K562 (cell line): Measurements from ENCODE around the gene ITGAV. TPM values are rescaled to one million over a fixed set of nuclear protein-coding genes. Genes with fewer than 3 reads are reported as not detected.

Experiments used
- BMI1 ChIP-seq: fragments of 150-350 bp; IDR thresholded peaks from 2 replicates; pipeline ENCODE4 v1.6.1; 2014; ENCODE audit warnings: low read length
- C11orf30 ChIP-seq: fragments of 450-650 bp; IDR thresholded peaks from 2 replicates; pipeline ENCODE4 v1.6.1; 2016; ENCODE audit warnings: low read depth, mild to moderate bottlenecking
- CREB1 ChIP-seq, 2 experiments: sonication (generic) in 1 of 2; formaldehyde crosslinking in 1 of 2; IDR thresholded peaks; 2 replicates each; pipeline versions ENCODE4 v1.6.1 to v1.8.0; 2012 to 2022; ENCODE audit warnings: inconsistent platforms in 1 of 2, mild to moderate bottlenecking in 1 of 2, missing genetic modification reagents in 1 of 2, moderate library complexity in 1 of 2
- DIDO1 ChIP-seq: fragments of 450-650 bp; IDR thresholded peaks from 2 replicates; pipeline ENCODE4 v1.6.1; 2016; ENCODE audit warnings: low read depth, missing biosample characterization, missing genetic modification characterization
- EGR1 ChIP-seq: fragments of 450-650 bp; conservative IDR thresholded peaks from 2 replicates; pipeline ENCODE4 v1.6.1; 2017; ENCODE audit warnings: mild to moderate bottlenecking
- ETV6 ChIP-seq, 3 experiments: fragments of 150-350 bp in 1 of 3; sonication (generic) in 1 of 3; formaldehyde crosslinking in 1 of 3; IDR thresholded peaks; 2 replicates each; pipeline versions ENCODE4 v1.6.1 to v1.8.0; 2014 to 2022; ENCODE audit warnings: borderline replicate concordance in 2 of 3, low read depth in 2 of 3, antibody characterized with exemption in 1 of 3, low read length in 1 of 3, mild to moderate bottlenecking in 1 of 3, missing genetic modification reagents in 1 of 3
- HDAC1 ChIP-seq, 2 experiments: fragments of 450-650 bp; IDR thresholded peaks; 2 replicates each; pipeline ENCODE4 v1.6.1; 2016 to 2017; ENCODE audit warnings: inconsistent platforms in 1 of 2, mild to moderate bottlenecking in 1 of 2, moderate library complexity in 1 of 2
- MNT ChIP-seq, 2 experiments: fragments of 450-650 bp; conservative IDR thresholded peaks; 2 replicates each; pipeline ENCODE4 v1.6.1; 2017; ENCODE audit warnings: mild to moderate bottlenecking in 2 of 2, moderate library complexity in 2 of 2
- NFRKB ChIP-seq: fragments of 450-650 bp; IDR thresholded peaks from 2 replicates; pipeline ENCODE4 v1.6.1; 2016; ENCODE audit warnings: low read depth
- PBX2 ChIP-seq, 2 experiments: IDR thresholded peaks in 1 of 2; conservative IDR thresholded peaks in 1 of 2; 2 replicates each; pipeline ENCODE4 v1.6.1; 2016; ENCODE audit warnings: low read depth in 2 of 2, mild to moderate bottlenecking in 1 of 2, missing compliant biosample characterization in 1 of 2, missing genetic modification characterization in 1 of 2, moderate library complexity in 1 of 2
- PRDM10 ChIP-seq: fragments of 450-650 bp; IDR thresholded peaks from 2 replicates; pipeline ENCODE4 v1.6.1; 2018; ENCODE audit not compliant: partially characterized antibody
- RNF2 ChIP-seq: sonication (generic); IDR thresholded peaks from 2 replicates; pipeline ENCODE4 v1.6.1; 2016
- SMARCB1 ChIP-seq: IDR thresholded peaks from 2 replicates; pipeline ENCODE4 v1.6.1; 2011; ENCODE audit warnings: improper control_type of control experiment, low read depth; ENCODE audit not compliant: insufficient read length
- ZEB2 ChIP-seq: fragments of 450-650 bp; IDR thresholded peaks from 2 replicates; pipeline ENCODE4 v1.6.1; 2016
- ZNF316 ChIP-seq: fragments of 450-650 bp; IDR thresholded peaks from 2 replicates; pipeline ENCODE4 v1.6.1; 2016
- ZNF324 ChIP-seq: fragments of 250-450 bp; sonication (Bioruptor Pico); IDR thresholded peaks from 2 replicates; pipeline ENCODE4 v1.4.0; 2020; ENCODE audit warnings: mild to moderate bottlenecking
- ZNF584 ChIP-seq: fragments of 200-800 bp; sonication (Bioruptor generic); IDR thresholded peaks from 2 replicates; pipeline ENCODE4 v1.6.1; 2016; ENCODE audit warnings: low read depth, mild to moderate bottlenecking, missing genetic modification characterization, missing compliant biosample characterization
- ZNF668 ChIP-seq: fragments of 250-450 bp; sonication (Bioruptor Pico); IDR thresholded peaks from 2 replicates; pipeline ENCODE4 v1.8.0; 2022; ENCODE audit warnings: mild to moderate bottlenecking, inconsistent platforms
- polyA plus RNA-seq, 8 experiments: library from polyadenylated mRNA; depleted of rRNA in 4 of 8; stranded (reverse) in 5 of 8; unstranded in 3 of 8; fragments of >200 nt; fragmentation: Nextera tagmentation in 2 of 8; fragmentation: Illumina TruSeq in 1 of 8; extraction: Ambion mirVana in 2 of 8; extraction: Trizol in 1 of 8; gene quantifications; 2 replicates each; pipeline versions ENCODE4 v1.2.1 to v1.2.3, GENCODE V29; 2011 to 2014; ENCODE audit warnings: inconsistent platforms in 1 of 8, missing spikeins in 1 of 8
- total RNA-seq, 7 experiments: library from RNA; depleted of rRNA in 6 of 7; stranded (reverse); fragments of >200 nt in 6 of 7; fragmentation: Illumina TruSeq in 2 of 7; extraction: Trizol in 2 of 7; gene quantifications; 2 replicates each; pipeline versions ENCODE4 v1.2.1 to v1.2.3, GENCODE V29; 2011 to 2021; ENCODE audit warnings: low replicate concordance in 1 of 7

ITGAV gene
- total and polyA plus RNA-seq, 9 of the 15 experiments (the other 6 are each of a cell fraction or from before 2014, with no cell fraction given) = 3.7 to 17.7 (median 10.7) TPM

GRCh38 chr2:186590759-186591505 is 1.1 kb downstream of the ITGAV start (continued):
- TF ChIP-seq ZNF584 (CRISPR knock-in tag) (no peak), RNF2 (no peak), MNT (conservative IDR thresholded peaks at IDR 0.05) (peak in 1 of 2 experiments; percentile 35; a peak in 1 of 4 replicates), EGR1 (0 out of 2 replicates have a peak, but pooled peaks have one; percentile 15), ZNF316 (peak; percentile 40), HDAC1 (IDR thresholded peaks at IDR 0.05) (peak in 1 of 2 experiments; percentile 77; a peak in 2 of 4 replicates), C11orf30 (0 out of 2 replicates have a peak, but pooled peaks have one; percentile 20), ZNF324 (CRISPR knock-in tag) (no peak), CREB1 (IDR thresholded peaks at IDR 0.05) (peak; percentile 74; the same call in 1 of the 2 replicates), CREB1 (CRISPR knock-in tag; IDR thresholded peaks at IDR 0.05) (0 out of 2 replicates have a peak, but pooled peaks have one; percentile 48), ETV6 (IDR thresholded peaks at IDR 0.05; ENCODE audit: borderline replicate concordance in 1 of 2, low read depth in 2 of 2, low read length in 1 of 2) (0 out of 4 replicates have a peak, but pooled peaks of 1 of the 2 experiments have one; percentile 19), ETV6 (CRISPR knock-in tag; IDR thresholded peaks at IDR 0.05; ENCODE audit: borderline replicate concordance) (no peak), PRDM10 (no peak), PBX2 (CRISPR knock-in tag; IDR thresholded peaks at IDR 0.05; ENCODE audit: low read depth) (no peak), PBX2 (tag; conservative IDR thresholded peaks at IDR 0.05; ENCODE audit: low read depth) (peak; percentile 49; the same call in 1 of the 2 replicates), BMI1 (no peak), ZNF668 (CRISPR knock-in tag) (no peak), SMARCB1 (no peak), NFRKB (peak; percentile 67), ZEB2 (no peak), DIDO1 (tag) (0 out of 2 replicates have a peak, but pooled peaks have one; percentile 1)
